Cardiac septum (tissue), 1 donor: Measurements from ENCODE around the gene CCDC43. TPM values are rescaled to one million over a fixed set of nuclear protein-coding genes. Genes with fewer than 3 reads are reported as not detected.
"Not testable (repeated sequence)": the region's sequence is repeated elsewhere in the genome, so short reads cannot be mapped to it uniquely, and the experiment has no call there.

ENCODE experiments used
- DNase-seq: peaks from one replicate; pipeline ENCODE4 v3.0.0-alpha.2; 2020; ENCODE audit warnings: low spot score
- intact Hi-C: fragments of 100-400 bp; cut with DNase I; formaldehyde crosslinking; loops from one replicate; pipeline ENCODE4 v1.14.0; 2022
- long read RNA-seq: library from polyadenylated mRNA; unstranded; transcript quantifications from one replicate; pipeline ENCODE4 v2.0.0, GENCODE V29; 2021
- total RNA-seq: library from RNA; stranded (reverse); fragmentation: NEBNext Ultra II Directional; extraction: Animal tissue kit (Norgen Biotek cat#: 25700); gene quantifications from one replicate; pipeline ENCODE4 v1.2.1, GENCODE V29; 2021
- donor health status: DM: no; HTN: no; CAD: no.

Gene CCDC43, protein sequence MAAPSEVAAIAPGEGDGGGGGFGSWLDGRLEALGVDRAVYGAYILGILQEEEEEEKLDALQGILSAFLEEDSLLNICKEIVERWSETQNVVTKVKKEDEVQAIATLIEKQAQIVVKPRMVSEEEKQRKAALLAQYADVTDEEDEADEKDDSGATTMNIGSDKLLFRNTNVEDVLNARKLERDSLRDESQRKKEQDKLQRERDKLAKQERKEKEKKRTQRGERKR
- 25.5 TPM for total RNA-seq
- long read RNA-seq, transcript CCDC43-202 (4 exons, 2,058 nt), result minor isoform, 9 of 53 reads
- long read RNA-seq, transcript CCDC43-201 (5 exons, 2,082 nt), result major isoform, 42 of 53 reads
- long read RNA-seq, partial matches to known transcripts, result 0 of 53 reads
- long read RNA-seq, other reads (novel, unspliced or antisense), result 2 of 53 reads

DNA sequence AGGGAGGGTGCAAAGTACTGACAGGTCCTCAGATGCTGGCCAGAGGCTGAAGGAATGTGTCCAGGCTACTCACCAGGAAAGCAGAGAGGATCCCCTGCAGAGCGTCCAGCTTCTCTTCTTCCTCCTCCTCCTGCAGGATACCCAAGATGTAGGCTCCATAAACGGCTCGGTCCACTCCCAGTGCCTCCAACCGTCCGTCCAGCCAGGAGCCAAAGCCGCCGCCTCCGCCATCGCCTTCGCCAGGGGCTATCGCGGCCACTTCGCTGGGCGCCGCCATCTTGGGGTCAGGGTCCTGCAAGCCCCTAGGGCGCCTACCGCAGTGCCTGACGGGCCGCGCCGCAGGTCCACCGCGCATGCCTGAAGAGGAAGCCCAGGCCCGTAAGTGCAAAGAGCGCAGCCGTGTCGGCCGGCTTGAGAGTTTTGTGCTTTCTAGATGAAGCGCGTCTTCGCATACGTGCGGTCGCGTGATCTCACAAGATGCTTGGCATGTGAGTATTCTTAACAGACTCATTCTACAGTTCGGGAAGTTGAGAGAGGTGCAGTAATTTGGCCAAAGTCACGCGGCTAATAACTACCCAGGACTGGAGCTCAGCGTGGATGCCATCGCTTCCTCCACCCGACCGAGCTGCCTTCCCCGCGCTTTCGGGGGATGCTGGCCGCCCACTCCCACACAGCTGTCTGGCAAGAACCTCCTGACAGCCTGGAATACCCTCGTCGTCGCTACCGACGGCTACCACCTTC lies at the start of gene CCDC43:
Gene CCDC43, minus strand, starts transcription at position 300 of the 741 bp plus-strand sequence. Its CDS starts 23 bp downstream, at position 277.
- intact Hi-C loops, result loop anchor here (2.0 kb wide), 1 partner anchor 19 kb away; the partner anchor contains the start of gene DBF4B
- DNase-seq, result peak; percentile 95

GRCh38 chr17:44738214-44738906 lies 48.8 kb upstream of the CCDC43 start:
- intact Hi-C loops, result no loop called here
- no peak for DNase-seq

GRCh38 chr17:44736551-44737240 lies 47.1 kb upstream of the CCDC43 start:
- intact Hi-C loops, result no loop called here
- no peak for DNase-seq

DNA sequence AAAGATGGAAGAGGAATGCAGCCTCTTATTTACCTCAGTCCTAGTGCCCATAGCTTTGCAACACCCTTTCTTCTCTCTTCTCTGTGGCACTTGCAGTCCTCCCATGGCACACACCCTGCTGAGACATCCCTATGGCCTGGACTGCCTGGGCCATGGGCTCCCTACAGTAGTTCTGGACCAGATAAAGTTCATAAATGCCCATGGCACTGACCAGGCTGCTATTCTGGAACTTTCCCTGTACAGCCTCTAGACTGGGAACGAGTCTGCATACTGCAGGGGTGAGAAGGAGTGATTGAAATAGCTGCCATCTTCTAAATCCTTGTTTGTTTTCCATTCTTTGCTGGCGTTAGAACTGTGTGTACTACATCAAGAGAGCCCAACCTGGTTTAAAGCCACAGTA lies 44.7 kb upstream of the CCDC43 start:
- intact Hi-C loops, result no loop called here
- no peak for DNase-seq

DNA sequence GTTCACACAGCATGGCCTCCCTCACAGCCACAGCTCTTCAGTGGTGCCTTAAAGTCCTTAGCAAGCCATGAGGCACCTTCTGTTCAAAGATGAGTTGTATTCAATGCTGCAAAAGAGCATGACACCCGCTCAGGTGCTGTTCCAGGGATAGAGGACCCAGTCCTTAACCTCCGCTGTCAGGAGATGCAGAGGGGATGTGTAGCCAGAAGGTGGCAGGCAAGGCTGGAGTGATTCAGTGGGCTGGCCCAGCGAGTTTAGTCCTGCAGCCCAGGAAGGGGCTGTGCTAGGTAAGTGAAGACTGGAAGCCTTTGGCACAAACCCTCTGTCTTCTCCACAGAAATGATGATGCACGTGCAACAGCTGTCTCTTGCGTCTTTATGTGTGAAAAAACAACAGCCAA lies 44.2 kb upstream of the CCDC43 start:
- DNase-seq, result no peak
- intact Hi-C loops, result no loop called here

DNA sequence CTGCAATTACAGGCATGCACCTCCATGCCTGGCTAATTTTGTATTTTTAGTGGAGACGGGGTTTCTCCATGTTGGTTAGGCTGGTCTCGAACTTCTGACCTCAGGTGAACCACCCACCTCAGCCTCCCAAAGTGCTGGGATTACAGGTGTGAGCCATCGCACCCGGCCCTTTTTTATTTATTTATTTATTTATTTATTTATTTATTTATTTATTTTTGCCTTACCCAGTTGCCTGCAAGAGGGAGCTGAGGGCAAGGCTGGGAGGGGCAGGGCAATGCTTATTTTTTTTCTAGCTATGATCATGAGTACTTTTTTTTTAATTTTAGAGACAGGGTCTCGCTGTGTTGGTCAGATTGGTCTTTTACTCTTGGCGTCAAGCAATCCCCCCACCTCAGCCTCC lies 36.5 kb upstream of the CCDC43 start:
- intact Hi-C loops, result not testable (repeated sequence)

GRCh38 chr17:44722254-44722653 lies 32.7 kb upstream of the CCDC43 start:
- no peak for DNase-seq
- intact Hi-C loops, result no loop called here

More for the DNA sequence above, 36.5 kb upstream of the CCDC43 start:
- DNase-seq, result not testable (repeated sequence)

DNA sequence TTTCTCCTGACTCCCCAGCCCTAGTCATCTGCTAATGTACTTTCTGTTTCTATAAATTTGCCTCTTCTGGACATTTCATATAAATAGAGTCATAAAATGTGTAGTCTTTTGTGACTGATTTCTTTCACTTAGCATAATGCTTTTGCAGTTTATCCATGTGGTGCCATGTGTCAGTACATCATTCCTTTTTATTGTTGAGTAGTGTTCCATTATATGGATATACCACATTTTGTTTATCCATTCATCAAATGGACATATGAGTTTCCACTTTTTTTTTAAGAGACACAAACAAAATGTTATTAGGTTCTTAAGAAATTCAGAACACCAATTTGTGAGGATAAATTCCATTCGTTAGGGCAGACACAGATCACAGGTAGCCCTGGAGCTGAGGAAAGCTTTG lies 29.9 kb upstream of the CCDC43 start:
- intact Hi-C loops, result no loop called here
- DNase-seq, result no peak

- intact Hi-C loops, result loop anchor here (2.0 kb wide), 1 partner anchor 18 kb away; no protein-coding TSS in a partner anchor
- DNase-seq, result peak; percentile 91
These were observed 19.1 kb upstream of the CCDC43 start, which contains the start of gene DBF4B for GRCh38 chr17:44708401-44709263. Gene DBF4B (plus strand): TSS chr17:44708665. CDS start chr17:44708821, 156 bp downstream.

DNA sequence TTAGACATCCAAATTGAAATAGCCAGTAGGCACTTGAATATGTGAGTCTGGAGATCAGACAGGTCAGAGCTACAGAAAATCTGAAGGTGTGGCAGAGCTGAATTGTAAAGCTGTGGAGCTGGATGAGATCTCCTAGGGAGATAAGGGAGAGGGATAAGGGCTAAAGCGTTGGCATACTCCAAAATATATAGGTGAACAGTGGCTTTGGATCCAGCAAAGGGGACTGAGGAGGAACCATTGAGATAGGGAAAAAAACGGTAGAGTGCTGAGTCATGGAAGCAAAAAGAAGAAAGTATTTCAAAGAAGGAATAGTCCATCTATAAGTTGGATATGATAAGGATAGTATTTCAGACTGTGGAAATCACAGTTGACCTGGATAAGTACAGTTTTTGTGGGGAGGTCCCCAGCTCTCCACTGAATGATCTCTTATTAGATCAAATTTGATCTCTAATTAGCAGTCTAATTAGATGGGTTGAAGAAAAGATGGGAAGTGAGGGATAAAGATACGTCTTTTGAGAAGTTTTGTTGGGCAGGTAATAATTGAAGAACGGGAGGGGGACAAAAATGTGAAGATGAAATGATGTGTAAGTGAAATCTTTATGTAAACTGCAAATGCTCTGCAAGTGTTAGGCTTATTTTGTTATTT lies 18.3 kb upstream of the CCDC43 start:
- intact Hi-C loops, result loop anchor here (2.0 kb wide), 1 partner anchor 17 kb away; no protein-coding TSS in a partner anchor
- no peak for DNase-seq

GRCh38 chr17:44700288-44700687 lies 10.7 kb upstream of the CCDC43 start:
- DNase-seq, intact Hi-C loops: not testable (repeated sequence)

DNA sequence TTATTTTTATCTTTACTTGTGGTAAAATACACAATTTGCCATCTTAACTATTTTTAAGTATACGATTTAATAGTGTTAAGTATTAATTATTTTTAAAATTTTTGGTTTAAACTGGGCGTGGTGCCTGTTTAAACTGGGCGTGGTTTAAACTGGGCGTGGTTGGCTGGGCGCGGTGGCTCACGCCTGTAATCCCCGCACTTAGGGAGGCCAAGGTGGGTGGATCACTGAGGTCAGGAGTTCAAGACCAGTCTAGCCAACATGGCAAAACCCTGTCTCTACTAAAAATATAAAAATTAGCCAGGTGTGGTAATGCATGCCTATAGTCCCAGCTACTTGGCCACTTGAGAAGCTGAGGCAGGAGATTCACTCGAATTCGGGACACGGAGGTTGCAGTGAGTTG lies 4.0 kb upstream of the CCDC43 start:
- DNase-seq, result no peak
- intact Hi-C loops, result no loop called here

DNA sequence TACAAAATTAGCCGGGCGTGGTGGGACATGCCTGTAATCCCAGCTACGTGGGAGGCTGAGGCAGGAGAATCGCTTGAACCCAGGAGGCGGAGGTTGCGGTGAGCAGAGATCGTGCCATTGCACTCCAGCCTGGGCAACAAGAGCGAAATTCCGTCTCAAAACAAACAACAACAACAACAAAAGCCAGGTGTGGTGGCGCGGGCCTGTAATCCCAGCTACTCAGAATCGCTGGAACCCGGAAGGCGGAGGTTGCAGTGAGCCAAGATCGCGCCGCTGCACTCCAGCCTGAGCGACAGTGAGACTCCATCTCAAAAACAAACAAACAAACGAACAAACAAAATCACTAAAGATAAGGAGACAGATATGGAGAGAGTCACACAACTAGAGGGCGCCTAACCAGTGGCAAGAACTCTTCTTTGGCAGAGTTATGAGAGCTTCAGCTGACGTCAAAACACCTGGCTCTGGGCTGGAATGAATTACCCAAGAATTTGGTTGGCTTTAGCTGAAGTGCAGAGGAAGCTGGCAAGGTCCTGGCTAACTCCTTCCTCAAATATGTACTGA lies 1.2 kb upstream of the CCDC43 start:
- DNase-seq, result not testable (repeated sequence)
- intact Hi-C loops, result loop anchor here (2.0 kb wide), 1 partner anchor 18 kb away; the partner anchor contains the start of gene DBF4B

DNA sequence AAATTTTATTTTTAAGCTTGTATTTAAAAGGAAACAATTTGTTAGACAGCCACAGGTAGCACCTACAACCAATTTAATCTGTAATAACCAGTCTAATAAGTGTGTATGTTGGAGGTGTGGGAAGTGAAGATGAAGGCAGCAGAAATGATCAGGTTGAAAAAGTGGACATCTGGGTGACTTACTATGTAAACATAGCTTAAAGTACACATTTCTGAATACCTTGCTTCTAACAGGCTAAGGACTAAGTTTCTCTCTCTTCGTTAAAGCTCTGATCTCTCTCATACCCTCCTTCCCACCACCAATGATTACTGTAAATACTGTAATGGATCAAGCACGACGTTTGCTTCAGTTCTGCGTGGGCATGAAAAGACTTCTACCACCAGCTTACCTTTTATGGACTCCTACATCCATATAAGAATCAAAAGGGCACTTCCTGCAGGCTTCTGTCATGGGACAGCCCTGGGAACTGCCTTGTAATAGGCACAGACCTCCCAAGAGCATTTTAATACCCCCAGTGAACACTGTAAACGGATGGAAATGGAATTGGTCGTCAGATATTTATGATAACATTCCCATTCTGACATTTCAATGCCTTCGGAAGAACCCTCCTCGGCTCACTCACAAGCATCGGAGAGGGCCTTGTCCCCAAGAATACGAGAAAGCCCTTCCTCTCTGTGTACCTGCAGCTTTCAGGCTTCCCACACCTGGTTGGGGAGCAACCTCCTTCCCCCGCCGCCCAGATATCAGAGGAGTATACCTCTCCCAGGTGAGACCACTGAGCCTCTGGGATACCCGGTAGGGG lies 700 bp downstream of the CCDC43 start:
- no peak for DNase-seq
- intact Hi-C loops, result no loop called here

GRCh38 chr17:44688200-44688599 lies 1.4 kb downstream of the CCDC43 start:
- intact Hi-C loops, result no loop called here
- DNase-seq, result no peak

DNA sequence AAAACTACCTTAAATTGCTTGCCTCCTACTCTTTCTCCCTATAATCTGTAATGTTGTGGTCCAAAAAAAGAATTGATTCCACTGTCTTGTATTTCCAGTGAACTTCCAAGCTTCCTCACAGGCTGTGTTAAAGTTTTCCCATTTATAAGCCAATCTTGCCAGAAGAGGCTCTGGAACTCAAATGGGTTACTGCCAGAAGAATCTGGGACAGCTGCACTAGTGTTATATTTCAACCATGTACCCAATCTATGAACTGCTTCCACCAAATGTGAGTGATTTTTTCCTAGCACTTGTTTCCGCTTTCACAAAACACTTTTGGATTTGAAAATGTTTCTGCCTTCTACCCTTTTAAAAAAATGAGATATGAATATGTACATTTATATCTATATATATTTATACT lies 1.8 kb downstream of the CCDC43 start:
- intact Hi-C loops, result no loop called here
- no peak for DNase-seq

GRCh38 chr17:44683303-44683702 lies 6.3 kb downstream of the CCDC43 start:
- DNase-seq, intact Hi-C loops: not testable (repeated sequence)
